HEK293 (cell line): ENCODE data around the gene CLIP1.

Experiments
- BCL11A ChIP-seq: fragments of 450-650 bp; formaldehyde crosslinking; IDR thresholded peaks from 2 replicates; pipeline ENCODE4 v1.5.1; 2016; ENCODE audit warnings: low read depth, missing biosample characterization, missing genetic modification characterization
- FEZF1 ChIP-seq: fragments of 450-650 bp; formaldehyde crosslinking; IDR thresholded peaks from 2 replicates; pipeline ENCODE4 v1.5.1; 2016; ENCODE audit warnings: missing biosample characterization, missing genetic modification characterization
- KLF10 ChIP-seq: fragments of 450-650 bp; IDR thresholded peaks from 2 replicates; pipeline ENCODE4 v1.5.1; 2018; ENCODE audit warnings: missing biosample characterization, mild to moderate bottlenecking, missing genetic modification characterization
- MYNN ChIP-seq: fragments of 450-650 bp; formaldehyde crosslinking; IDR thresholded peaks from 2 replicates; pipeline ENCODE4 v1.5.1; 2016; ENCODE audit warnings: missing biosample characterization, missing genetic modification characterization, borderline replicate concordance
- PRDM2 ChIP-seq: fragments of 450-650 bp; formaldehyde crosslinking; IDR thresholded peaks from 2 replicates; pipeline ENCODE4 v1.5.1; 2016; ENCODE audit warnings: missing biosample characterization, missing genetic modification characterization, borderline replicate concordance
- SP7 ChIP-seq: fragments of 450-650 bp; formaldehyde crosslinking; IDR thresholded peaks from 2 replicates; pipeline ENCODE4 v1.5.1; 2016; ENCODE audit warnings: missing biosample characterization, missing genetic modification characterization
- TCF7L2 ChIP-seq: IDR thresholded peaks from 2 replicates; pipeline ENCODE4 v1.6.1; 2011; ENCODE audit warnings: low read depth, mild to moderate bottlenecking, inconsistent platforms, low read length, moderate library complexity, borderline replicate concordance
- ZBTB21 ChIP-seq: fragments of 450-650 bp; formaldehyde crosslinking; IDR thresholded peaks from 2 replicates; pipeline ENCODE4 v1.5.1; 2017; ENCODE audit warnings: missing biosample characterization, missing genetic modification characterization
- ZBTB49 ChIP-seq: fragments of 450-650 bp; formaldehyde crosslinking; IDR thresholded peaks from 2 replicates; pipeline ENCODE4 v1.5.1; 2016; ENCODE audit warnings: missing biosample characterization, missing genetic modification characterization, low read depth
- ZBTB7A ChIP-seq: fragments of 450-650 bp; formaldehyde crosslinking; IDR thresholded peaks from 2 replicates; pipeline ENCODE4 v1.5.1; 2016; ENCODE audit warnings: low read depth, missing biosample characterization, missing genetic modification characterization
- ZFHX2 ChIP-seq: fragments of 450-650 bp; formaldehyde crosslinking; conservative IDR thresholded peaks from 2 replicates; pipeline ENCODE4 v1.5.1; 2016; ENCODE audit warnings: missing biosample characterization, missing genetic modification characterization
- ZNF114 ChIP-seq: fragments of 450-650 bp; formaldehyde crosslinking; IDR thresholded peaks from 2 replicates; pipeline ENCODE4 v1.5.0; 2017; ENCODE audit warnings: missing biosample characterization, missing genetic modification characterization
- ZNF157 ChIP-seq: fragments of 450-650 bp; formaldehyde crosslinking; IDR thresholded peaks from 2 replicates; pipeline ENCODE4 v1.5.1; 2016; ENCODE audit warnings: missing biosample characterization, missing genetic modification characterization
- ZNF202 ChIP-seq: fragments of 450-650 bp; formaldehyde crosslinking; IDR thresholded peaks from 2 replicates; pipeline ENCODE4 v1.5.1; 2016; ENCODE audit warnings: missing biosample characterization, missing genetic modification characterization, borderline replicate concordance
- ZNF248 ChIP-seq: fragments of 450-650 bp; formaldehyde crosslinking; IDR thresholded peaks from 2 replicates; pipeline ENCODE4 v1.5.1; 2017; ENCODE audit warnings: missing biosample characterization, missing genetic modification characterization
- ZNF292 ChIP-seq: fragments of 450-650 bp; formaldehyde crosslinking; IDR thresholded peaks from 2 replicates; pipeline ENCODE4 v1.5.1; 2016; ENCODE audit warnings: low read depth, missing biosample characterization, missing genetic modification characterization, borderline replicate concordance
- ZNF311 ChIP-seq: fragments of 450-650 bp; formaldehyde crosslinking; IDR thresholded peaks from 2 replicates; pipeline ENCODE4 v1.5.1; 2017; ENCODE audit warnings: missing biosample characterization, missing genetic modification characterization, borderline replicate concordance
- ZNF362 ChIP-seq: fragments of 450-650 bp; formaldehyde crosslinking; IDR thresholded peaks from 2 replicates; pipeline ENCODE4 v1.5.1; 2016; ENCODE audit warnings: missing biosample characterization, missing genetic modification characterization
- ZNF366 ChIP-seq: fragments of 450-650 bp; formaldehyde crosslinking; conservative IDR thresholded peaks from 2 replicates; pipeline ENCODE4 v1.5.1; 2016; ENCODE audit warnings: missing biosample characterization, missing genetic modification characterization
- ZNF529 ChIP-seq: fragments of 450-650 bp; formaldehyde crosslinking; IDR thresholded peaks from 2 replicates; pipeline ENCODE4 v1.5.1; 2017; ENCODE audit warnings: missing genetic modification characterization, missing biosample characterization; ENCODE audit not compliant: insufficient replicate concordance
- ZNF544 ChIP-seq: fragments of 450-650 bp; formaldehyde crosslinking; IDR thresholded peaks from 2 replicates; pipeline ENCODE4 v1.5.0; 2017; ENCODE audit warnings: missing biosample characterization, missing genetic modification characterization
- ZNF558 ChIP-seq: fragments of 450-650 bp; formaldehyde crosslinking; IDR thresholded peaks from 2 replicates; pipeline ENCODE4 v1.5.1; 2016; ENCODE audit warnings: missing biosample characterization, missing genetic modification characterization
- ZNF560 ChIP-seq: fragments of 450-650 bp; formaldehyde crosslinking; IDR thresholded peaks from 2 replicates; pipeline ENCODE4 v1.5.1; 2017; ENCODE audit warnings: missing biosample characterization, missing genetic modification characterization, borderline replicate concordance
- ZNF571 ChIP-seq: fragments of 450-650 bp; formaldehyde crosslinking; IDR thresholded peaks from 2 replicates; pipeline ENCODE4 v1.5.0; 2017; ENCODE audit warnings: missing biosample characterization, missing genetic modification characterization
- ZNF580 ChIP-seq: fragments of 450-650 bp; formaldehyde crosslinking; IDR thresholded peaks from 2 replicates; pipeline ENCODE4 v1.5.1; 2016; ENCODE audit warnings: missing biosample characterization, missing genetic modification characterization
- ZNF621 ChIP-seq: fragments of 450-650 bp; formaldehyde crosslinking; IDR thresholded peaks from 2 replicates; pipeline ENCODE4 v1.5.1; 2017; ENCODE audit warnings: missing biosample characterization, missing genetic modification characterization
- ZNF670 ChIP-seq: fragments of 450-650 bp; formaldehyde crosslinking; IDR thresholded peaks from 2 replicates; pipeline ENCODE4 v1.5.1; 2016; ENCODE audit warnings: missing biosample characterization, missing genetic modification characterization, low read depth
- ZNF76 ChIP-seq: fragments of 450-650 bp; formaldehyde crosslinking; IDR thresholded peaks from 2 replicates; pipeline ENCODE4; 2016; ENCODE audit warnings: low read depth, missing biosample characterization, missing genetic modification characterization, borderline replicate concordance
- ZSCAN18 ChIP-seq: fragments of 450-650 bp; formaldehyde crosslinking; IDR thresholded peaks from 2 replicates; pipeline ENCODE4 v1.5.1; 2016; ENCODE audit warnings: missing biosample characterization, missing genetic modification characterization

The CLIP1 gene

GRCh38 chr12:122421821-122422729, at the start of gene CLIP1 (continued):
- TF ChIP-seq ZSCAN18 (no peak), KLF10 (tag by site-specific recombination) (peak; percentile 29; the same call in 1 of the 2 replicates), MYNN (no peak), ZBTB7A (tag by site-specific recombination) (peak; percentile 22; the same call in 1 of the 2 replicates), ZNF558 (tag by site-specific recombination) (no peak), ZBTB21 (tag by site-specific recombination) (no peak), TCF7L2 (no peak), ZNF670 (tag by site-specific recombination) (no peak), ZNF580 (tag by site-specific recombination) (no peak), ZNF76 (tag by site-specific recombination) (peak; percentile 52; the same call in 1 of the 2 replicates), SP7 (peak; percentile 25; the same call in 1 of the 2 replicates), ZNF311 (no peak), ZNF362 (tag by site-specific recombination) (no peak), ZNF366 (tag by site-specific recombination) (no peak), ZNF529 (tag by site-specific recombination) (no peak), ZFHX2 (tag by site-specific recombination) (no peak; the same call in 1 of the 2 replicates), ZNF114 (tag by site-specific recombination) (no peak), ZBTB49 (no peak), PRDM2 (no peak), FEZF1 (tag by site-specific recombination) (peak; percentile 31), ZNF571 (tag by site-specific recombination) (no peak), ZNF202 (tag by site-specific recombination) (no peak), ZNF248 (no peak), ZNF544 (tag by site-specific recombination) (no peak), BCL11A (tag by site-specific recombination) (no peak), ZNF560 (no peak), ZNF292 (no peak), ZNF157 (no peak), ZNF621 (tag by site-specific recombination) (no peak)
